ENCODE data around the gene CLNS1A.
"Not testable (repeated sequence)": the region's sequence is repeated elsewhere in the genome, so short reads cannot be mapped to it uniquely, and the experiment has no call there.

Gene CLNS1A

DNA sequence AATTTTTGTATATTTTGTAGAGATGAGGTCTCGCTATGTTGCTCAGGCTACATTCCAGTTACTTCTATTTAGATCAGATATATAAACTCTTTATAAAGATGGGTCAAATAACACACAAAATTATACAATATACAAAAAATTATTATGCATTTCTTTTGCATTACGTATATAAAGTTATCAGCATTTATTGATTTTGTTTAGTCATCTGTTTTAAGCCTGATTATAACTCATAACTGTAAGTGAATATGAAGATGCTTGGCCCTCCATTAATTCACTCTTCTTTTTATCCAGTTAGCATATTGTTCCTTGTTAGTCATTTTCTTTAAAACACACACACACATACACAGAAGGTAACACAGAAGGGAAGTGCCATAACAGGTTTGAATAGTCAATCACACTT is 33.3 kb downstream of the CLNS1A start:
- no peak overlapping the region for H3K27ac ChIP-seq (ENCODE audit: low read depth, low read length)
- no peak overlapping the region for H3K9ac ChIP-seq (ENCODE audit: low read length)
- no peak overlapping the region for H3K4me3 ChIP-seq (ENCODE audit: low read length)
- H3K4me1 ChIP-seq (ENCODE audit: control insufficient read depth, insufficient read depth, low read length): no peaks in the 10 kb centered on the region
- H3K27me3 ChIP-seq (ENCODE audit: control insufficient read depth, insufficient read depth, low read length): no peaks in the 10 kb centered on the region
- H3K36me3 ChIP-seq (ENCODE audit: control insufficient read depth, insufficient read depth, low read length): peaks cover under 1% of the 10 kb centered on the region

- Histone ChIP-seq H3K4me3 (ENCODE audit: low read length) (no peak overlapping the region), H3K27me3 (ENCODE audit: control insufficient read depth, insufficient read depth, low read length) (no peaks in the 10 kb centered on the region), H3K27ac (ENCODE audit: low read depth, low read length) (no peak overlapping the region), H3K9ac (ENCODE audit: low read length) (no peak overlapping the region), H3K4me1 (ENCODE audit: control insufficient read depth, insufficient read depth, low read length) (no peaks in the 10 kb centered on the region), H3K36me3 (ENCODE audit: control insufficient read depth, insufficient read depth, low read length) (no peaks in the 10 kb centered on the region)
Observed at GRCh38 chr11:77602381-77603088, 35.1 kb downstream of the CLNS1A start.

DNA sequence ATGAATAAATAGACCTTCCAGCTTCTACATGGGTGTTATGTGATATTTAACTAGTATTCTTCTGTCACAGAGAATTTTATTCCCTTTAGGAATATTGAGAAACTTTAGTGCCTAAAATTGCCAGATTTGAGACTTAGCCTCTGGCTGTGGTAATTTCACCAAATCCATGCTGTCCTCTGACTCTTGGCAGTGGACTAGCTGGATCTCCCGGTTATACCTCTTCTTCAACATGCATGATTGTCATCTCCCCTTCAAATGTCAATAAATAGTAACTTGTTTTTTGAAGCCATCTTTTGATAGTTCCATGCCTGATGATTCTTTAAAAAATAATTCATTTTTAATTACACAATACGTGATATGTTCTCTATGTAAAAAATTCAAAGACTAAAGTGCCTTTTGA is 39.4 kb downstream of the CLNS1A start:
- no peak overlapping the region for H3K4me3 ChIP-seq (ENCODE audit: low read length)
- no peak overlapping the region for H3K27ac ChIP-seq (ENCODE audit: low read depth, low read length)
- no peaks in the 10 kb centered on the region for H3K27me3 ChIP-seq (ENCODE audit: control insufficient read depth, insufficient read depth, low read length)
- no peaks in the 10 kb centered on the region for H3K4me1 ChIP-seq (ENCODE audit: control insufficient read depth, insufficient read depth, low read length)
- H3K36me3 ChIP-seq (ENCODE audit: control insufficient read depth, insufficient read depth, low read length): no peaks in the 10 kb centered on the region
- H3K9ac ChIP-seq (ENCODE audit: low read length): no peak overlapping the region

DNA sequence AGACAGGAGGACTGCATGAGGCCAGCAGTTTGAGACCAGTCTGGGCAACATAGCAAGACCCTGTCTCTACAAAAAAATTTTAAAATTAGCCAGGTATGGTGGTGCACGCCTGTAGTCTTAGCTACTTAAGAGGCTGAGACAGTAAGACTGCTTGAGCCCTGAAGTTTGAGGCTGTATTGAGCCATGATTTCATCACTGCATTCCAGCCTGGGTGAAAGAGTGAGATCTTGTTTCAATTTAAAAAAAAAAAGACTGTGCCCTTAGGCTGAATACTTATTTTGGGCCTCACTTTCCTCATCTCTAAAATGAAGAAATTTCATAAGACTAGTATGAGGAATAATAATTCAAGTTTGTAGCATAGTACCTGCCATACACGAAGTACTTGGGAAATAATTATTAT is 41.0 kb downstream of the CLNS1A start:
- H3K27me3 ChIP-seq (ENCODE audit: control insufficient read depth, insufficient read depth, low read length): no peaks in the 10 kb centered on the region
- H3K4me1 ChIP-seq (ENCODE audit: control insufficient read depth, insufficient read depth, low read length): no peaks in the 10 kb centered on the region

GRCh38 chr11:77593883-77594282 is 43.7 kb downstream of the CLNS1A start:
- Histone ChIP-seq H3K36me3 (ENCODE audit: control insufficient read depth, insufficient read depth, low read length) (no peaks in the 10 kb centered on the region), H3K27ac (ENCODE audit: low read depth, low read length) (no peak overlapping the region), H3K27me3 (ENCODE audit: control insufficient read depth, insufficient read depth, low read length) (no peaks in the 10 kb centered on the region), H3K4me1 (ENCODE audit: control insufficient read depth, insufficient read depth, low read length) (no peaks in the 10 kb centered on the region), H3K4me3 (ENCODE audit: low read length) (no peak overlapping the region), H3K9ac (ENCODE audit: low read length) (no peak overlapping the region)

More for the DNA sequence above, 41.0 kb downstream of the CLNS1A start:
- H3K9ac ChIP-seq (ENCODE audit: low read length): no peak overlapping the region
- no peak overlapping the region for H3K4me3 ChIP-seq (ENCODE audit: low read length)
- H3K36me3 ChIP-seq (ENCODE audit: control insufficient read depth, insufficient read depth, low read length): no peaks in the 10 kb centered on the region
- no peak overlapping the region for H3K27ac ChIP-seq (ENCODE audit: low read depth, low read length)

DNA sequence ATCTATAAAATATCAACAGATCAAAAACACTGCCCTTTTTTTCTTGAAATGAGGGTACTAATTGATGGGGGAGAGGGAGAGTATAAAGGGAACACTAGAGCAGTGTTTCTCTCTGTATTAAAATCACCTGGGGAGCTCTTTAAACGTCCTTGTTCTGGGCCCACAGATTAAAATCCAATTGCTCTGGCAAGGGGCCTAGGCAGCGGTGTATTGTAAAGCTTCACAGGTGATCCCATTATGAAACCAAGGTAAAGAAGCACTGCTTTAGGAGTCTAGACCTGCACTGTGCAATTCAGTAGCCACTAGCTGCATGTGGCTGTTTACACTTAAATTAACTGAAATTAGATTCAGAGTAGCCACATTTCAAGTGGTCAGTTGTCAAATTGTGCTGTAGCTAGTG is 44.9 kb downstream of the CLNS1A start:
- Histone ChIP-seq H3K4me1 (ENCODE audit: control insufficient read depth, insufficient read depth, low read length) (peaks cover 5% of the 10 kb centered on the region), H3K4me3 (ENCODE audit: low read length) (no peak overlapping the region), H3K9ac (ENCODE audit: low read length) (no peak overlapping the region), H3K27me3 (ENCODE audit: control insufficient read depth, insufficient read depth, low read length) (no peaks in the 10 kb centered on the region), H3K36me3 (ENCODE audit: control insufficient read depth, insufficient read depth, low read length) (no peaks in the 10 kb centered on the region), H3K27ac (ENCODE audit: low read depth, low read length) (no peak overlapping the region)

DNA sequence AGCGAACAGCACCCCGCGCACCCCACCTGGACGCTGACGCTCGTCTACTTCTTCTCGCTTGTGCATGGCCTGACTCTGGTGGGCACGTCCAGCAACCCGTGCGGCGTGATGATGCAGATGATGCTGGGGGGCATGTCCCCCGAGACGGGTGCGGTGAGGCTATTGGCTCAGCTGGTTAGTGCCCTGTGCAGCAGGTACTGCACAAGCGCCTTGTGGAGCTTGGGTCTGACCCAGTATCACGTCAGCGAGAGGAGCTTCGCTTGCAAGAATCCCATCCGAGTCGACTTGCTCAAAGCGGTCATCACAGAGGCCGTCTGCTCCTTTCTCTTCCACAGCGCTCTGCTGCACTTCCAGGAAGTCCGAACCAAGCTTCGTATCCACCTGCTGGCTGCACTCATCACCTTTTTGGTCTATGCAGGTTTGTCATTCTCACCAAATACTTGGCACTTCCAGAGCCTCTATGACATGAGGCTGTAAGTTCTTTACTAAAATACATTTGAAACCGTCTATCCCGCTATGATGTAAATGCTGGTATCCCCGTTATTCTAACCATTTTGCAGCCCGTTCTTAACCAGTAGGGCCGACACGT is 47.3 kb downstream of the CLNS1A start:
- no peak overlapping the region for H3K27ac ChIP-seq (ENCODE audit: low read depth, low read length)
- H3K9ac ChIP-seq (ENCODE audit: low read length): peak overlapping the region; percentile 73
- no peaks in the 10 kb centered on the region for H3K36me3 ChIP-seq (ENCODE audit: control insufficient read depth, insufficient read depth, low read length)
- peaks cover 5% of the 10 kb centered on the region for H3K4me1 ChIP-seq (ENCODE audit: control insufficient read depth, insufficient read depth, low read length)
- peak overlapping the region; percentile 78 for H3K4me3 ChIP-seq (ENCODE audit: low read length)
- no peaks in the 10 kb centered on the region for H3K27me3 ChIP-seq (ENCODE audit: control insufficient read depth, insufficient read depth, low read length)

- Histone ChIP-seq H3K27ac (ENCODE audit: low read depth, low read length) (peak within 1 kb of the TSS; percentile 71), H3K4me1 (ENCODE audit: control insufficient read depth, insufficient read depth, low read length) (peaks cover 5% of the 10 kb centered on the region), H3K36me3 (ENCODE audit: control insufficient read depth, insufficient read depth, low read length) (no peaks in the 10 kb centered on the region), H3K27me3 (ENCODE audit: control insufficient read depth, insufficient read depth, low read length) (no peaks in the 10 kb centered on the region), H3K4me3 (ENCODE audit: low read length) (peak within 1 kb of the TSS; percentile 78), H3K9ac (ENCODE audit: low read length) (peak within 1 kb of the TSS; percentile 73)
Observed at GRCh38 chr11:77589521-77590193, 47.9 kb downstream of the CLNS1A start, which contains the start of gene AQP11. TSS of gene AQP11 (plus strand) at chr11:77589953. CDS start at chr11:77589993, 40 bp downstream.

GRCh38 chr11:77589181-77589520 is 48.4 kb downstream of the CLNS1A start:
- H3K27me3 ChIP-seq (ENCODE audit: control insufficient read depth, insufficient read depth, low read length): no peaks in the 10 kb centered on the region
- H3K9ac ChIP-seq (ENCODE audit: low read length): no peak overlapping the region
- H3K27ac ChIP-seq (ENCODE audit: low read depth, low read length): peak overlapping the region; percentile 71
- peak overlapping the region; percentile 78 for H3K4me3 ChIP-seq (ENCODE audit: low read length)
- peaks cover 5% of the 10 kb centered on the region for H3K4me1 ChIP-seq (ENCODE audit: control insufficient read depth, insufficient read depth, low read length)
- H3K36me3 ChIP-seq (ENCODE audit: control insufficient read depth, insufficient read depth, low read length): no peaks in the 10 kb centered on the region

DNA sequence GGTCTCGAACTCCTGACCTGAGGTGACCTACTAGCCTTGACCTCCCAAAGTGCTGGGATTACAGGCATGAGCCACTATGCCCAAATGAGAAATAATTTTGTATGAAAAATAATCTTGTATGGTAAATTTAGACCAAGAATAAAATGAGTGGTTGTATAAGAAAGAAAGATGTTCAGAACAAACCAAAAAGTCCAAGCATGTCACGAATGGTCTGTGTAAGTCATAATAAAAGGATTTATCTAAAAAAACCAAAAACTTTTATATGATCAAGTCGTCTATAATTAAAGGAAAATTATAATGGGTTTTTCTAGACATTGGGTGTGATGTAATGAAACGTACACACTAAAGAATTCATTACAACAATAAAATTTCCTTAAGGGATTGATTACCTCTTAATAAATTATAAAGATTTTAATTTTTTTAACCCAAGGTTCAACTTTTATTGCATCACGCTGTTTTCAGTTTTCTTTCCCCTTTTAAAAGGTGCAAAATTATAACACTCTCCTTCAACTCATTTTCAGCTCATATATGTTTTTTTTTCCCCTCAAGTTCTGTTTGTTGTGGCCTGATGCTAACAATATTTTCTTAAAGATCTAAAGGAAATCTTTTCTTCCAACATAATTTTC is 56.8 kb downstream of the CLNS1A start:
- no peak overlapping the region for H3K4me3 ChIP-seq (ENCODE audit: low read length)
- H3K9ac ChIP-seq (ENCODE audit: low read length): no peak overlapping the region
- H3K4me1 ChIP-seq (ENCODE audit: control insufficient read depth, insufficient read depth, low read length): no peaks in the 10 kb centered on the region
- no peak overlapping the region for H3K27ac ChIP-seq (ENCODE audit: low read depth, low read length)
- H3K27me3 ChIP-seq (ENCODE audit: control insufficient read depth, insufficient read depth, low read length): no peaks in the 10 kb centered on the region
- H3K36me3 ChIP-seq (ENCODE audit: control insufficient read depth, insufficient read depth, low read length): no peaks in the 10 kb centered on the region

DNA sequence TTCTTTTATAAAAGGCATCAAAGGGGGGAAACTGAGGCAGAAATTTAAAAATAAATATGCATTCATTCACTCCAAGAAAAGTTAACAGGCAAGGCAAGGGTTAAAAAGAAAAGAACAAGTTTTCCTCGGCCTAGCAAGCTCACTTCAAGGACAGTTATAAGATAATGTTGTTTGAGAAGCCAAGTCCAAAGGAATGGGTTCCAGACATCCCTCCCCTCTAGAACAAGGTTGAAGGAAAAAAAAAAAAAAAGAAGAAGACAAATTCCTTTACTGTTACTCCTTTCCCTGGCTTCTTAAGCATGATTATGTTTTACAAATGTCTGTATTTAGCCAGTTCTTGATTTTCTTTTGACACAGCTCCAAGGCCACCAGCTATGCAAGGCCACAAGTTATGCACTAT is 62.2 kb downstream of the CLNS1A start:
- H3K4me3 ChIP-seq (ENCODE audit: low read length); H3K36me3 ChIP-seq (ENCODE audit: control insufficient read depth, insufficient read depth, low read length); H3K27me3 ChIP-seq (ENCODE audit: control insufficient read depth, insufficient read depth, low read length); H3K4me1 ChIP-seq (ENCODE audit: control insufficient read depth, insufficient read depth, low read length); H3K27ac ChIP-seq (ENCODE audit: low read depth, low read length); H3K9ac ChIP-seq (ENCODE audit: low read length): not testable (repeated sequence)

DNA sequence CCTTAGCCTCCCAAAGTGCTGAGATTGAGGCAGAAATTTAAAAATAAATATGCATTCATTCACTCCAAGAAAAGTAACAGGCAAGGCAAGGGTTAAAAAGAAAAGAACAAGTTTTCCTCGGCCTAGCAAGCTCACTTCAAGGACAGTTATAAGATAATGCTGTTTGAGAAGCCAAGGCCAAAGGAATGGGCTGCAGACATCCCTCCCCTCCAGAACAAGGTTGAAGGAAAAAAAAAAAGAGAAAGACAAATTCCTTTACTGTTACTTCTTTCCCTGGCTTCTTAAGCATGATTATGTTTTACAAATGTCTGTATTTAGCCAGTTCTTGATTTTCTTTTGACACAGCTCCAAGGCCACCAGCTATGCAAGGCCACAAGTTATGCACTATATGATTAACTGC is 66.7 kb downstream of the CLNS1A start:
- not testable (repeated sequence) for H3K27me3 ChIP-seq (ENCODE audit: control insufficient read depth, insufficient read depth, low read length); H3K9ac ChIP-seq (ENCODE audit: low read length); H3K4me1 ChIP-seq (ENCODE audit: control insufficient read depth, insufficient read depth, low read length); H3K27ac ChIP-seq (ENCODE audit: low read depth, low read length); H3K4me3 ChIP-seq (ENCODE audit: low read length); H3K36me3 ChIP-seq (ENCODE audit: control insufficient read depth, insufficient read depth, low read length)
